Sigmoid colon (tissue), 7 donors: ENCODE measurements around the gene C14orf93. TPM values are rescaled to one million over a fixed set of nuclear protein-coding genes. Genes with fewer than 3 reads are reported as not detected.

Experiments
- DNase-seq: peaks from one replicate; pipeline ENCODE4 v3.0.0-alpha.2; 2019
- H3K27ac ChIP-seq, 4 donors: fragments of 200-600 bp; sonication (generic); one replicate each; pipeline ENCODE4 v1.5.1; 2016 to 2019; ENCODE audit warnings: mild to moderate bottlenecking in 1 of 4
- H3K27me3 ChIP-seq, 3 donors: fragments of 200-600 bp; sonication (generic); one replicate each; pipeline ENCODE4 v1.5.1; 2019; ENCODE audit warnings: mild to moderate bottlenecking in 1 of 3
- H3K36me3 ChIP-seq, 4 donors: fragments of 200-600 bp; sonication (generic); one replicate each; pipeline ENCODE4 v1.5.1; 2016 to 2019
- H3K4me1 ChIP-seq, 4 donors: fragments of 200-600 bp; sonication (generic); one replicate each; pipeline ENCODE4 v1.5.1; 2017 to 2019
- H3K4me3 ChIP-seq, 4 donors: fragments of 200-600 bp; sonication (generic); one replicate each; pipeline ENCODE4 v1.5.1; 2017 to 2019; ENCODE audit warnings: mild to moderate bottlenecking in 2 of 4, moderate library complexity in 1 of 4
- H3K9me3 ChIP-seq, 4 donors: fragments of 200-600 bp in 3 of 4; sonication (generic) in 3 of 4; one replicate each; pipeline versions ENCODE4 v1.5.1 to v1.6.1; 2013 to 2019
- CTCF ChIP-seq, 4 experiments: fragments of 450-650 bp in 3 of 4; fragments of 200-600 bp in 1 of 4; IDR thresholded peaks; one replicate each; pipeline ENCODE4 v1.5.1; 2016 to 2019; ENCODE audit warnings: antibody characterized with exemption in 4 of 4, mild to moderate bottlenecking in 3 of 4, moderate library complexity in 2 of 4
- EP300 ChIP-seq, 4 donors: sonication (generic); formaldehyde crosslinking; IDR thresholded peaks; one replicate each; pipeline ENCODE4 v1.6.1; 2017; ENCODE audit warnings: antibody characterized with exemption in 4 of 4
- POLR2A ChIP-seq, 2 donors: fragments of 450-650 bp; IDR thresholded peaks; one replicate each; pipeline ENCODE4 v1.6.1; 2016; ENCODE audit warnings: antibody characterized with exemption in 2 of 2, mild to moderate bottlenecking in 2 of 2, moderate library complexity in 2 of 2
- POLR2AphosphoS5 ChIP-seq, 4 donors: sonication (generic); formaldehyde crosslinking; IDR thresholded peaks; one replicate each; pipeline ENCODE4 v1.6.1; 2017; ENCODE audit warnings: antibody characterized with exemption in 4 of 4
- WGBS, 2 donors: extraction: QIAGEN DNeasy Blood & Tissue Kit; methylation state at CpG; one replicate each; pipeline ENCODE4 v1.1.7; 2013; 5-methylcytosine and 5-hydroxymethylcytosine counted together
- intact Hi-C: fragments of 100-400 bp; cut with DNase I; formaldehyde crosslinking; loops from one replicate; pipeline ENCODE4 v1.15.1; 2023
- polyA plus RNA-seq, 3 donors: library from polyadenylated mRNA; stranded (reverse); fragments of 200-250 nt; gene quantifications; one replicate each; pipeline ENCODE4 v1.2.3, GENCODE V29; 2013
- total RNA-seq, 4 donors: library from RNA; depleted of rRNA; stranded (reverse); fragments of >200 nt; gene quantifications; one replicate each; pipeline ENCODE4 v1.1.0, GENCODE V29; 2016
- donor health status: healthy with polysubstance abuse.
- donor health status: Bipolar disorder and iron deficiency.
- donor health status: healthy.

C14orf93 gene
- total and polyA plus RNA-seq, 7 donors, result 7.4 to 19.9 (median 10.6) TPM

GRCh38 chr14:23054000-23054811, 44.3 kb upstream of the C14orf93 start:
- Histone ChIP-seq H3K27ac (no peak overlapping the region), H3K4me3 (no peak overlapping the region), H3K27me3 (no peaks in the 10 kb centered on the region), H3K36me3 (peaks cover 5 to 10% (median 8%) of the 10 kb centered on the region in 4 donors), H3K9me3 (no peaks in the 10 kb centered on the region), H3K4me1 (peaks cover 0 to 27% (median 20%) of the 10 kb centered on the region in 4 donors)
- intact Hi-C loops, result no loop called here
- DNase-seq, result no peak
- TF ChIP-seq EP300 (IDR thresholded peaks at IDR 0.05) (no peak), POLR2AphosphoS5 (IDR thresholded peaks at IDR 0.05) (no peak), POLR2A (IDR thresholded peaks at IDR 0.05) (no peak), CTCF (IDR thresholded peaks at IDR 0.05) (no peak)
- 84 to 85% methylated on average over 17 of the region's 17 CpGs for WGBS, 2 donors

GRCh38 chr14:23053426-23053825, 43.5 kb upstream of the C14orf93 start:
- H3K27ac ChIP-seq, result no peak overlapping the region
- H3K9me3 ChIP-seq, result no peaks in the 10 kb centered on the region
- intact Hi-C loops, result no loop called here
- H3K4me1 ChIP-seq, result peaks cover 0 to 27% (median 20%) of the 10 kb centered on the region in 4 donors
- no peak overlapping the region for H3K4me3 ChIP-seq
- no peaks in the 10 kb centered on the region for H3K27me3 ChIP-seq
- no peak for DNase-seq
- 96 to 97% methylated on average over 10 of the region's 10 CpGs for WGBS, 2 donors
- H3K36me3 ChIP-seq, result peaks cover 0 to 2% (median under 1%) of the 10 kb centered on the region in 4 donors
- TF ChIP-seq EP300 (IDR thresholded peaks at IDR 0.05) (no peak), POLR2A (IDR thresholded peaks at IDR 0.05) (no peak), POLR2AphosphoS5 (IDR thresholded peaks at IDR 0.05) (no peak), CTCF (IDR thresholded peaks at IDR 0.05) (no peak)

- intact Hi-C loops, result no loop called here
Measured at GRCh38 chr14:23052671-23053070, 42.7 kb upstream of the C14orf93 start.

GRCh38 chr14:23052182-23052623, 42.3 kb upstream of the C14orf93 start:
- no peak for DNase-seq
- TF ChIP-seq EP300 (IDR thresholded peaks at IDR 0.05) (no peak), POLR2A (IDR thresholded peaks at IDR 0.05) (no peak), CTCF (IDR thresholded peaks at IDR 0.05) (no peak)
- intact Hi-C loops, result no loop called here

More at GRCh38 chr14:23052671-23053070, 42.7 kb upstream of the C14orf93 start:
- no peak for DNase-seq
- H3K36me3 ChIP-seq, result no peaks in the 10 kb centered on the region
- TF ChIP-seq EP300 (IDR thresholded peaks at IDR 0.05), result no peak
- 84 to 90% methylated on average over 3 of the region's 3 CpGs for WGBS, 2 donors
- no peaks in the 10 kb centered on the region for H3K9me3 ChIP-seq
- peaks cover 0 to 24% (median 20%) of the 10 kb centered on the region in 4 donors for H3K4me1 ChIP-seq
- no peak overlapping the region for H3K27ac ChIP-seq
- no peaks in the 10 kb centered on the region for H3K27me3 ChIP-seq
- no peak overlapping the region for H3K4me3 ChIP-seq

GRCh38 chr14:23051141-23052057, 41.5 kb upstream of the C14orf93 start:
- no peak overlapping the region for H3K27ac ChIP-seq
- 82 to 89% methylated on average over 5 of the region's 5 CpGs for WGBS, 2 donors

More at GRCh38 chr14:23052182-23052623, 42.3 kb upstream of the C14orf93 start:
- H3K36me3 ChIP-seq, result no peaks in the 10 kb centered on the region
- H3K9me3 ChIP-seq, result no peaks in the 10 kb centered on the region
- no peaks in the 10 kb centered on the region for H3K27me3 ChIP-seq
- H3K4me1 ChIP-seq, result peaks cover 0 to 21% (median 19%) of the 10 kb centered on the region in 4 donors
- no peak overlapping the region for H3K27ac ChIP-seq
- 82 to 84% methylated on average over 14 of the region's 14 CpGs for whole genome bisulfite sequencing, 2 donors
- no peak overlapping the region for H3K4me3 ChIP-seq

More at GRCh38 chr14:23051141-23052057, 41.5 kb upstream of the C14orf93 start:
- H3K9me3 ChIP-seq, result no peaks in the 10 kb centered on the region
- no peak for TF ChIP-seq CTCF (IDR thresholded peaks at IDR 0.05)
- TF ChIP-seq POLR2AphosphoS5 (IDR thresholded peaks at IDR 0.05), result no peak
- TF ChIP-seq POLR2A (IDR thresholded peaks at IDR 0.05), result no peak
- TF ChIP-seq EP300 (IDR thresholded peaks at IDR 0.05), result no peak
- DNase-seq, result no peak
- no peaks in the 10 kb centered on the region for H3K27me3 ChIP-seq
- H3K36me3 ChIP-seq, result no peaks in the 10 kb centered on the region
- intact Hi-C loops, result no loop called here
- H3K4me3 ChIP-seq, result no peak overlapping the region
- H3K4me1 ChIP-seq, result peaks cover 0 to 13% (median 11%) of the 10 kb centered on the region in 4 donors
